Renal cortex interstitium (tissue), 11 donors: Measurements from ENCODE around the gene FAM193A. TPM values are rescaled to one million over a fixed set of nuclear protein-coding genes. Genes with fewer than 3 reads are reported as not detected.
"Not testable (repeated sequence)": the region's sequence is repeated elsewhere in the genome, so short reads cannot be mapped to it uniquely, and the experiment has no call there.

Experiments used
- DNase-seq, 11 donors: peaks; one replicate each; pipeline ENCODE4 v3.0.0-alpha.2; 2013; ENCODE audit warnings: low read depth in 9 of 11, low spot score in 4 of 11; ENCODE audit errors: extremely low read depth in 1 of 11
- polyA plus RNA-seq, 3 donors: library from polyadenylated mRNA; unstranded; fragments of 120-200 nt; gene quantifications; one replicate each; pipeline ENCODE4 v1.2.1, GENCODE V29; 2013; ENCODE audit not compliant: insufficient read length in 3 of 3

Gene FAM193A
- polyA plus RNA-seq, 3 donors = 26.5 to 29.7 (median 29.2) TPM

- no peak for DNase-seq
Observed at GRCh38 chr4:2699534-2699933, 163.1 kb downstream of the FAM193A start.

- no peak for DNase-seq
Observed at GRCh38 chr4:2700031-2700430, 163.6 kb downstream of the FAM193A start.

- DNase-seq = no peak
Observed at GRCh38 chr4:2702361-2702760, 165.9 kb downstream of the FAM193A start.

GRCh38 chr4:2702770-2703169, 166.3 kb downstream of the FAM193A start:
- DNase-seq = no peak

GRCh38 chr4:2712261-2712842, 175.9 kb downstream of the FAM193A start:
- DNase-seq = no peak

GRCh38 chr4:2713337-2713736, 176.9 kb downstream of the FAM193A start:
- no peak for DNase-seq

GRCh38 chr4:2714061-2714770, 177.8 kb downstream of the FAM193A start:
- DNase-seq = no peak

- DNase-seq = no peak
Observed at GRCh38 chr4:2714918-2715317, 178.5 kb downstream of the FAM193A start.

GRCh38 chr4:2715426-2715825, 179.0 kb downstream of the FAM193A start:
- DNase-seq = no peak

GRCh38 chr4:2716236-2716635, 179.8 kb downstream of the FAM193A start:
- no peak for DNase-seq

GRCh38 chr4:2721586-2721985, 185.1 kb downstream of the FAM193A start:
- no peak for DNase-seq

- DNase-seq = no peak
Observed at GRCh38 chr4:2722033-2722432, 185.6 kb downstream of the FAM193A start.

GRCh38 chr4:2723751-2724150, 187.3 kb downstream of the FAM193A start:
- DNase-seq = no peak

- no peak for DNase-seq
Observed at GRCh38 chr4:2725380-2725779, 188.9 kb downstream of the FAM193A start.

GRCh38 chr4:2726881-2727280, 190.4 kb downstream of the FAM193A start:
- DNase-seq = not testable (repeated sequence)

GRCh38 chr4:2728221-2728620, 191.8 kb downstream of the FAM193A start:
- no peak for DNase-seq

- DNase-seq = no peak
Observed at GRCh38 chr4:2728806-2729532, 192.5 kb downstream of the FAM193A start.

- no peak for DNase-seq
Observed at GRCh38 chr4:2729533-2729875, 193.1 kb downstream of the FAM193A start.

- no peak for DNase-seq
Observed at GRCh38 chr4:2731907-2732317, 195.5 kb downstream of the FAM193A start.

GRCh38 chr4:2732526-2732925, 196.1 kb downstream of the FAM193A start:
- DNase-seq = no peak
